Measurements from ENCODE around the gene KIF13A. TPM values are rescaled to one million over a fixed set of nuclear protein-coding genes. Genes with fewer than 3 reads are reported as not detected.
"Not testable (repeated sequence)": the region's sequence is repeated elsewhere in the genome, so short reads cannot be mapped to it uniquely, and the experiment has no call there.

The KIF13A gene
- total RNA-seq, 4 donors from 2014 or later = 63.8 to 86.3 (median 78.2) TPM

DNA sequence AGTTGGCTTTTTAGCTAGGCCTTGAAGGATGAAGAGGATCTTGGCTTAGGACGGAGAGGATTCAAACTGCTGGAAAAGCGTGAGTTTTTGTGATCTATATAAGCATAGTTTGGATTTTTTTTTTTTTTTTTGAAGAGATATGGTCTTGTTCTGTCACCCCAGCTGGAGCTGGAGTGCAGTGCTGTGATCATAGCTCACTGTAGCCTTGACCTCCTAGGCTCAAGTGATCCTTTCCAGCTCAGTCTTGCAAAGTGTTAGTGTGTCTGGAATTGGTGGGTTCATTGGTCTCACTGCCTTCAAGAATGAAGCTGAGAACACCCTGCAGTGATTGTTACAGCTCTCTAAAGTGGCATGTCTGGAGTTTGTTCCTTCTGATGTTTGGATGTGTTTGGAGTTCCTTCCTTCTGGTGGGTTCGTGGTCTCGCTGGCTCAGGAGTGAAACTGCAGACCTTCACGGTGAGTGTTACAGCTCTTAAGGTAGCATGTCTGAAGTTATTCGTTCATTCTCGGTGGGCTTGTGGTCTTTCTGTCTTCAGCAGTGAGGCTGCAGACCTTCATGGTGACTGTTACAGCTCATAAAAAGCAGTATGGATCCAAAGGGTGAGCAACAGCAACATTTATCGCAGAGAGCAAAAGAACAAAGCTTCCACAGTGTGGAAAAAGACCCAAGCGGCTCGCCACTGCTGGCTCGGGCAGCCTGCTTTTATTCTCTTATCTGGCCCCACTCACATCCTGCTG lies 243.2 kb downstream of the KIF13A start:
- H3K27me3 ChIP-seq = no peaks in the 10 kb centered on the region
- 70% methylated on average over 11 of the region's 11 CpGs for WGBS
- no peak for TF ChIP-seq POLR2AphosphoS5 (IDR thresholded peaks at IDR 0.05)
- no peak for TF ChIP-seq POLR2A (IDR thresholded peaks at IDR 0.05; ENCODE audit: low read depth)
- TF ChIP-seq, protein P1, sequence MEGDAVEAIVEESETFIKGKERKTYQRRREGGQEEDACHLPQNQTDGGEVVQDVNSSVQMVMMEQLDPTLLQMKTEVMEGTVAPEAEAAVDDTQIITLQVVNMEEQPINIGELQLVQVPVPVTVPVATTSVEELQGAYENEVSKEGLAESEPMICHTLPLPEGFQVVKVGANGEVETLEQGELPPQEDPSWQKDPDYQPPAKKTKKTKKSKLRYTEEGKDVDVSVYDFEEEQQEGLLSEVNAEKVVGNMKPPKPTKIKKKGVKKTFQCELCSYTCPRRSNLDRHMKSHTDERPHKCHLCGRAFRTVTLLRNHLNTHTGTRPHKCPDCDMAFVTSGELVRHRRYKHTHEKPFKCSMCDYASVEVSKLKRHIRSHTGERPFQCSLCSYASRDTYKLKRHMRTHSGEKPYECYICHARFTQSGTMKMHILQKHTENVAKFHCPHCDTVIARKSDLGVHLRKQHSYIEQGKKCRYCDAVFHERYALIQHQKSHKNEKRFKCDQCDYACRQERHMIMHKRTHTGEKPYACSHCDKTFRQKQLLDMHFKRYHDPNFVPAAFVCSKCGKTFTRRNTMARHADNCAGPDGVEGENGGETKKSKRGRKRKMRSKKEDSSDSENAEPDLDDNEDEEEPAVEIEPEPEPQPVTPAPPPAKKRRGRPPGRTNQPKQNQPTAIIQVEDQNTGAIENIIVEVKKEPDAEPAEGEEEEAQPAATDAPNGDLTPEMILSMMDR (IDR thresholded peaks at IDR 0.05) = no peak
- TF ChIP-seq EP300 (IDR thresholded peaks at IDR 0.05) = no peak
- H3K9me3 ChIP-seq = no peaks in the 10 kb centered on the region
- H3K4me3 ChIP-seq = no peak overlapping the region
- no peak for DNase-seq (ENCODE audit: extremely low spot score)
- intact Hi-C loops (cut with DNase I) = no loop called here
- no peaks in the 10 kb centered on the region for H3K36me3 ChIP-seq
- no peaks in the 10 kb centered on the region for H3K4me1 ChIP-seq
- H3K27ac ChIP-seq (replicated peaks in 1 of 4) = no peak overlapping the region

DNA sequence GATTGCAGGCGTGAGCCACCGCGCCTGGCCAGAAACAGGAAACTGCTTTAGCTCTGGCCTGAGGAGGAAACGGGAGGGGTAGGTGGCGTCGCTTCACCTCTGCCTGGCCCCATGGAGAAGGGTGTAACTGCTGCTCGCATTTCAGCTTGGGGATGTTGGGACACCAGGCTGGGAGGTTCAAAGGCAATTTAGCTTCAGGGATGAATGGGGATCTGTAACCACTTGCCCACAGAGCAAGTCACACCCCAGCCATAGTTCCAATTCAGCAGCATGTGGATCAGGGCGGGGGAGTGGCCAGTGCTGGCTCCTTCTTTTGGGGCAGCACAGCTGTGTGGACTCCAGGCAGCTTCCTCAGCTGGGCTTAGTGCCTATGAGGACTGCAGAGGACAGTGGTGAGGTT lies 245.9 kb downstream of the KIF13A start:
- intact Hi-C loops (cut with DNase I) = no loop called here
- no peak for DNase-seq (ENCODE audit: extremely low spot score)
- H3K36me3 ChIP-seq = no peaks in the 10 kb centered on the region
- WGBS = 84% methylated on average over 8 of the region's 8 CpGs
- H3K4me3 ChIP-seq = no peak overlapping the region
- no peaks in the 10 kb centered on the region for H3K4me1 ChIP-seq
- TF ChIP-seq EP300 (IDR thresholded peaks at IDR 0.05) (no peak), POLR2A (IDR thresholded peaks at IDR 0.05; ENCODE audit: low read depth) (no peak), POLR2AphosphoS5 (IDR thresholded peaks at IDR 0.05) (no peak)
- TF ChIP-seq, protein P1 (IDR thresholded peaks at IDR 0.05) = no peak
- peaks cover 0 to 25% (median 19%) of the 10 kb centered on the region in 4 donors for H3K9me3 ChIP-seq
- H3K27me3 ChIP-seq = no peaks in the 10 kb centered on the region
- no peak overlapping the region for H3K27ac ChIP-seq (replicated peaks in 1 of 4)

DNA sequence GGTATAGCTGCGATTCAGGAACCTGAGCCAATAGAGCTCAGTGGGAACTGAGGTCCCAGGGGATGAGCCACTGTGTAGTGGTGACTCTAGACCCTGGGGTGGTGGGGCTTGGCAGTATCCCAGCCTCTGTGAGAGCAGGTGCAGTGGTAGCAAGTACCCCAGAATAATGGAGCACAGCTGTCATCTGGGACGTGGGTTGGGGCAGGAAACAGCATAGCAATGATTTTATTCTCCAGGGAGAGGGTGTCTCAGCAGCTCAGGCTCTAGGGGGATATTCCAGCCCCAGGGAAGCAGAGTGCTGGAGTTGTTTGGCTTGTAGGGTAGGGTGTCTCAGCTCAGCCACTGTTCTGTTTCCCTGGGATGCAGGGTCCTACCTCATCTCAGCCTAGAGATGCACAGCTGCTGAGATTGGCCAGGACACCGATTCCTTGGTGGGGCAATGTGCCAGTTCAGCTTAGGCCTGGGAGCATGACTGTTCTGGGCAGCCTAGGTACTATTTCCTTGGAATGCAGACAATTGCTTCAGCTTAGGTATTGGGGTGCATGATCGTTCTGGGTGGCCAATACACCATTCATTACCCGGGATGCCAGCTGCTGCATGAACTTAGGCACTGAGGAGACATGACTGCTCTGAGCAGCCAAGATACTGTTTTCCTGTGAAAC lies 246.7 kb downstream of the KIF13A start:
- Histone ChIP-seq H3K4me1 (no peaks in the 10 kb centered on the region), H3K27me3 (no peaks in the 10 kb centered on the region), H3K27ac (replicated peaks in 1 of 4) (no peak overlapping the region), H3K4me3 (no peak overlapping the region), H3K9me3 (peaks cover 0 to 28% (median 19%) of the 10 kb centered on the region in 4 donors), H3K36me3 (no peaks in the 10 kb centered on the region)
- DNase-seq (ENCODE audit: extremely low spot score) = no peak
- 50% methylated on average over 5 of the region's 5 CpGs for WGBS
- intact Hi-C loops (cut with DNase I) = no loop called here
- no peak for TF ChIP-seq POLR2AphosphoS5 (IDR thresholded peaks at IDR 0.05)
- TF ChIP-seq POLR2A (IDR thresholded peaks at IDR 0.05; ENCODE audit: low read depth) = no peak
- no peak for TF ChIP-seq EP300 (IDR thresholded peaks at IDR 0.05)
- TF ChIP-seq, protein P1 (IDR thresholded peaks at IDR 0.05) = no peak

DNA sequence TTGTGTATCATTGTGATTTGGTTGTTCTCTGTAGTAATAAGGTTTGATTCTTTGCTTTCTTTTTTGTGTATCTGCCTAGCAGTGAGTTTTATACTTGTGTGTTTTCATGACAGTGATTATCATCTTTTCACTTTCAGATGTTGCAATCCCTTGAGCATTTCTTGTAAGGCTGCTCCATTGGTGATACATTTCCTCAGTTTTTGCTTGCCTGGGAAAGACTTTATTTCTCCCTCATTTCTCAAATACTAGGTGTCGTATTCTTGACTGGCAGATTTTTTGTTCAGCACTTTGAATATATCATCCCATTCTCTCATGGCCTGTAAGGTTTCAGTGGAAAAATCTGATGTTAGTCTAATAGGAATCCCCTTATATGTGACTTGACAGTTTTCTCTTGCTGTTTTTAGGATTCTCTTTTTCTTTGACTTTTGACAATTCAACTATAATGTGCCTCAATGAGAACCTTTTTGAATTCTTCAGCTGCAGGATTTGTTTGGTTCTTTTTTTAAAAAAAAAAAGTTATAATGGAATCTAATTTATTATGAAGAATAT lies 249.7 kb downstream of the KIF13A start:
- no peaks in the 10 kb centered on the region for H3K27me3 ChIP-seq
- no peaks in the 10 kb centered on the region for H3K36me3 ChIP-seq
- no peak overlapping the region for H3K27ac ChIP-seq (replicated peaks in 1 of 4)
- WGBS = 100% methylated on average over 1 of the region's 1 CpG
- no peak for DNase-seq (ENCODE audit: extremely low spot score)
- TF ChIP-seq POLR2A (IDR thresholded peaks at IDR 0.05; ENCODE audit: low read depth) (no peak), EP300 (IDR thresholded peaks at IDR 0.05) (no peak), POLR2AphosphoS5 (IDR thresholded peaks at IDR 0.05) (no peak)
- TF ChIP-seq, protein P1 (IDR thresholded peaks at IDR 0.05) = no peak
- H3K4me1 ChIP-seq = no peaks in the 10 kb centered on the region
- intact Hi-C loops (cut with DNase I) = no loop called here
- no peak overlapping the region for H3K4me3 ChIP-seq
- peaks cover 0 to 28% (median 19%) of the 10 kb centered on the region in 4 donors for H3K9me3 ChIP-seq

DNA sequence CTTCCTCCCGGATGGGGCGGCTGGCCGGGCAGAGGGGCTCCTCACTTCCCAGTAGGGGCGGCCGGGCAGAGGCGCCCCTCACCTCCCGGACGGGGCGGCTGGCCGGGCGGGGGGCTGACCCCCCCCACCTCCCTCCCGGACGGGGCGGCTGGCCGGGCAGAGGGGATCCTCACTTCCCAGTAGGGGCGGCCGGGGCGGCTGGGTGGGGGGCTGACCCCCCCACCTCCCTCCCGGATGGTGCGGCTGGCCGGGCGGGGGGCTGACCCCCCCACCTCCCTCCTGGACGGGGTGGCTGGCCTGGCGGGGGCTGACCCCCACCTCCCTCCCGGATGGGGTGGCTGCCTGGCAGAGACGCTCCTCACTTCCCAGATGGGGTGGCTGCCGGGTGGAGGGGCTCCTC lies 252.1 kb downstream of the KIF13A start:
- H3K4me3 ChIP-seq; H3K4me1 ChIP-seq; H3K27me3 ChIP-seq; intact Hi-C loops (cut with DNase I); H3K36me3 ChIP-seq; DNase-seq (ENCODE audit: extremely low spot score); H3K27ac ChIP-seq (replicated peaks in 1 of 4): not testable (repeated sequence)
- WGBS = no CpG with 5 or more reads among the region's 27 CpGs
- H3K9me3 ChIP-seq = peaks cover 0 to 28% (median 19%) of the 10 kb centered on the region in 4 donors
